A549 (cell line): Measurements from ENCODE around the gene SYS1.

Experiments
- EP300 ChIP-seq, 2 experiments: fragments of >200 bp; sonication (Bioruptor Twin); formaldehyde crosslinking; IDR thresholded peaks; 2 replicates in 1 of 2; 3 replicates in 1 of 2; pipeline ENCODE4 v1.6.1; 2016 to 2017
- ESRRA ChIP-seq: fragments of 150-350 bp; IDR thresholded peaks from 2 replicates; pipeline ENCODE4 v1.6.1; 2014; ENCODE audit warnings: mild to moderate bottlenecking, low read length, borderline replicate concordance
- MAZ ChIP-seq: fragments of 150-350 bp; IDR thresholded peaks from 2 replicates; pipeline ENCODE4 v1.6.1; 2014; ENCODE audit warnings: antibody characterized with exemption, low read depth, low read length, borderline replicate concordance
- RFX5 ChIP-seq: fragments of 450-650 bp; IDR thresholded peaks from 2 replicates; pipeline ENCODE4 v1.7.1; 2014; ENCODE audit warnings: antibody characterized with exemption, mild to moderate bottlenecking, moderate library complexity
- TF ChIP-seq, protein P1 (sequence below): fragments of >200 bp; sonication (Bioruptor Twin); formaldehyde crosslinking; IDR thresholded peaks from 3 replicates; pipeline ENCODE4 v1.5.1; 2016
- TF ChIP-seq, protein P2 (sequence below): IDR thresholded peaks from 2 replicates; pipeline ENCODE4 v1.6.1; 2012

DNA sequence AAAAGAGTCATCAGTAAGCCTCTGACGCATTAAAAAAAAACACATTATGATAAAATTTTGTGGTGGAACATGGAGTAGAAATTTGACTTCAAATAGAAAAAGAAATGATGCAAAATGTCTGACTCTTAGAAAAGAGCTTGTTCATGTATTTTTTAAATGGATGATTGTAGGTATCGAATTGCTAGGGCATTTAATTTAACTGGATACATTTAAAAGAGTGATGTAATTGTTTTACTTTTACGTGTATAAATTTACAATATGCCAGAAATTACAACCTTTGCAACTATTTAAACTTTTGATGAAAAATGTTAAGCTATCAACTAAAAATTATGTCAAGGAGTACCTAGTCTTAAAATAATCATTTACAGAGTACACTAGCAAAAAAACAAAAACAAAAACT is 10.2 kb upstream of the SYS1 start:
- TF ChIP-seq MAZ (no peak), RFX5 (no peak), EP300 (IDR thresholded peaks at IDR 0.05) (no peak), ESRRA (no peak)
- TF ChIP-seq, protein P1, sequence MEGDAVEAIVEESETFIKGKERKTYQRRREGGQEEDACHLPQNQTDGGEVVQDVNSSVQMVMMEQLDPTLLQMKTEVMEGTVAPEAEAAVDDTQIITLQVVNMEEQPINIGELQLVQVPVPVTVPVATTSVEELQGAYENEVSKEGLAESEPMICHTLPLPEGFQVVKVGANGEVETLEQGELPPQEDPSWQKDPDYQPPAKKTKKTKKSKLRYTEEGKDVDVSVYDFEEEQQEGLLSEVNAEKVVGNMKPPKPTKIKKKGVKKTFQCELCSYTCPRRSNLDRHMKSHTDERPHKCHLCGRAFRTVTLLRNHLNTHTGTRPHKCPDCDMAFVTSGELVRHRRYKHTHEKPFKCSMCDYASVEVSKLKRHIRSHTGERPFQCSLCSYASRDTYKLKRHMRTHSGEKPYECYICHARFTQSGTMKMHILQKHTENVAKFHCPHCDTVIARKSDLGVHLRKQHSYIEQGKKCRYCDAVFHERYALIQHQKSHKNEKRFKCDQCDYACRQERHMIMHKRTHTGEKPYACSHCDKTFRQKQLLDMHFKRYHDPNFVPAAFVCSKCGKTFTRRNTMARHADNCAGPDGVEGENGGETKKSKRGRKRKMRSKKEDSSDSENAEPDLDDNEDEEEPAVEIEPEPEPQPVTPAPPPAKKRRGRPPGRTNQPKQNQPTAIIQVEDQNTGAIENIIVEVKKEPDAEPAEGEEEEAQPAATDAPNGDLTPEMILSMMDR: no peak
- TF ChIP-seq, protein P2, sequence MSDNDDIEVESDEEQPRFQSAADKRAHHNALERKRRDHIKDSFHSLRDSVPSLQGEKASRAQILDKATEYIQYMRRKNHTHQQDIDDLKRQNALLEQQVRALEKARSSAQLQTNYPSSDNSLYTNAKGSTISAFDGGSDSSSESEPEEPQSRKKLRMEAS: no peak
